Measurements from ENCODE around the gene HBG2.

DNA sequence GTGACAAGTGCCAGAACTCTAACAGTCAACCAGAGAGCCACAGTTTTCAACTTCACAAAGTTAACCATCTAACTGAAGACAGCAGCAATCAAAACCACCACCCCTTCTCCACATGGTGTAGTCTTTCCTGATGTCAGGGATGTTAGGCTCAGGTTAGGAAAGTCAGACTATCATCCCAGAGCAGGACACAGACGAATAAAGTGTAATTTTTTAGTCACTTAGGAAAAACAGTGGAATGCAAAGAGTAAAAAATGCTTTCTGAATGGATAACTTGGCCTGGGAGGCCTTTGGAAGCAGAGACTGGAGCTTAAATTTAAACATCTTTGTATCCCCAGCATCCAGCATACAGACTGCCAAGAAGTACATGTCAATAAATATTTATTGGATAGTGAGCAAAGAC lies 31.8 kb upstream of the HBG2 start:
- TF ChIP-seq, protein P1, sequence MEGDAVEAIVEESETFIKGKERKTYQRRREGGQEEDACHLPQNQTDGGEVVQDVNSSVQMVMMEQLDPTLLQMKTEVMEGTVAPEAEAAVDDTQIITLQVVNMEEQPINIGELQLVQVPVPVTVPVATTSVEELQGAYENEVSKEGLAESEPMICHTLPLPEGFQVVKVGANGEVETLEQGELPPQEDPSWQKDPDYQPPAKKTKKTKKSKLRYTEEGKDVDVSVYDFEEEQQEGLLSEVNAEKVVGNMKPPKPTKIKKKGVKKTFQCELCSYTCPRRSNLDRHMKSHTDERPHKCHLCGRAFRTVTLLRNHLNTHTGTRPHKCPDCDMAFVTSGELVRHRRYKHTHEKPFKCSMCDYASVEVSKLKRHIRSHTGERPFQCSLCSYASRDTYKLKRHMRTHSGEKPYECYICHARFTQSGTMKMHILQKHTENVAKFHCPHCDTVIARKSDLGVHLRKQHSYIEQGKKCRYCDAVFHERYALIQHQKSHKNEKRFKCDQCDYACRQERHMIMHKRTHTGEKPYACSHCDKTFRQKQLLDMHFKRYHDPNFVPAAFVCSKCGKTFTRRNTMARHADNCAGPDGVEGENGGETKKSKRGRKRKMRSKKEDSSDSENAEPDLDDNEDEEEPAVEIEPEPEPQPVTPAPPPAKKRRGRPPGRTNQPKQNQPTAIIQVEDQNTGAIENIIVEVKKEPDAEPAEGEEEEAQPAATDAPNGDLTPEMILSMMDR (IDR thresholded peaks at IDR 0.05) = no peak
- no peak for TF ChIP-seq POLR2A (IDR thresholded peaks at IDR 0.05)
